ENCODE results near the gene MINDY4.

MINDY4 gene

DNA sequence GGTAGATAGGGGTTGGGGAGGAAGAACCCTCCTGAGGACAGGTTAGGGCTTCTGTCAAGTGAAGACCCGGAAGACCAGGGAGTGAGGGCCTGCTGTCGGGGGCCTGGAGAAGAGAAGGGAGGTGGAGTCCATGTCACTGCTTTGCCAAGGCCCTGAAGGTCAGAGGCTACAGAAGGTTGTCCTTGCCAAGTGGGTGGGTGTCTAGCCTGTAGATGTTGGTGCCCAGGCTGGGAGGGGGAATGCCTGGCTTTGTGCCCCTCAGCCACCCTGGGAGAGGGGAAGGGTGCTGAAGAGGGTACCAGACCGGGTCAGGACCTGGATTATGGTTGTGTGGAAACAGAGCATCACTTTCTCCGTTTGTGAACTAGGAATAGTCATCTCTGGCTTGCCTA lies 73.3 kb downstream of the MINDY4 start:
- no peaks in the 10 kb centered on the region for H3K4me1 ChIP-seq (ENCODE audit: control insufficient read depth, insufficient read depth, low read length)
- no peak overlapping the region for H3K4me3 ChIP-seq (ENCODE audit: low read depth, low read length)
- H3K27me3 ChIP-seq (ENCODE audit: control insufficient read depth, insufficient read depth, low read length), result no peaks in the 10 kb centered on the region
- peaks cover 3% of the 10 kb centered on the region for H3K36me3 ChIP-seq (ENCODE audit: control insufficient read depth, insufficient read depth, low read length)
- H3K9ac ChIP-seq (ENCODE audit: low read depth, low read length), result no peak overlapping the region
- H3K9me3 ChIP-seq (ENCODE audit: control insufficient read depth, insufficient read depth, low read length), result no peaks in the 10 kb centered on the region

DNA sequence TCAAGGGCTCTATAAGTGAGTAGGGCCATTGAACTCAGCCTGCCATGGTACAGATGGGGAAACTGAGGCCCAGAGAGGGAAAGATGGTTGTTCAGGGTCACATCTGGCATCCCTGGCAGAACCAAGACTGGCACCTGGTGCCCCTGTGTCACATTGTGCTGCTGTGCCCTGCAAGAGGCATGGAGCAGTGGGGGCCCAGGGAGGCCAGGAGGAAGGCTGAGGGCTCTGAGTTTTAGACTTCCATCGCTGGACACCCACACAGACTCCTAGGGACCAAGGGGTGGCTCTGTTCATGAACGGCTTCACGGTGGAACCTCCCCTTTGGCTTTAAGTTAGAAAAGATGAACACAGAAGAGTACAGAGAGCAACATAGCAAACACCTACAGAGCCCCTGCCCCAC lies 73.7 kb downstream of the MINDY4 start:
- Histone ChIP-seq H3K36me3 (ENCODE audit: control insufficient read depth, insufficient read depth, low read length) (peaks cover 2% of the 10 kb centered on the region), H3K27me3 (ENCODE audit: control insufficient read depth, insufficient read depth, low read length) (no peaks in the 10 kb centered on the region), H3K4me3 (ENCODE audit: low read depth, low read length) (no peak overlapping the region), H3K4me1 (ENCODE audit: control insufficient read depth, insufficient read depth, low read length) (no peaks in the 10 kb centered on the region), H3K9ac (ENCODE audit: low read depth, low read length) (no peak overlapping the region), H3K9me3 (ENCODE audit: control insufficient read depth, insufficient read depth, low read length) (no peaks in the 10 kb centered on the region)

DNA sequence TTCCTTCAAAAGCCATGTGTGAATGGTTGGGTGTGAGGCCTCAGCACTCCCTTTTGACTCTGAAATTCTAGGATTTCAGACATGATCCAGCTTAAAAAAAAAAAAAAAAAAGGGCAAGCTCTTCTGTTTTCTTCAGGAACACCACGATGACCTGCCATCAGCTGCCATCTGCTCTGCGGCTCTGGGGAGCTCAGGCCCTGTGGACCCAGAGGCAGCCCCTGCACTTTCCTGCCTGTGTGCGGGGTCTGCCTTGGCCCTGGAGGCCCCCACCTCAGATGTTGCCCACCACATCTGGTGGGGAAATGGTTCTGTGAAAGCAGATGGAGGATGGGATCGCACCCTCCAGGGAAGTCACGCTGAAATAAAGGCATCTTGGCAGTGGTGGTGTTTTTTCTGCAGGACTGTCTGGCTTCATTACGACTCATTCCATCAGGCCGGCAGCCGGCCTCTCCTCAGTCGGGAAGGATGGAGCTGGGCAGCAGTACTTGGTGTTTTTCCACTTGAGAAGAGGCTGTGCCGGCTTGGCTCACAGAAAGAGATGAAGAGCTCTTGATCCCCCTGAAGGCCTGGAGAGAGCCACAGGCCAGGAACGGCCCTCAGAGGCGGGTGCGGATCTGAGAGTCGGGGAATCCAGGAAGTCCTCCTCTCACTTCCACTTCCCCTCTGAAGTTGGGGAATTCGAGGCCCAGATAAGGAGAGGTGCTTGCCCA lies 74.4 kb downstream of the MINDY4 start:
- H3K9me3 ChIP-seq (ENCODE audit: control insufficient read depth, insufficient read depth, low read length), result no peaks in the 10 kb centered on the region
- H3K27me3 ChIP-seq (ENCODE audit: control insufficient read depth, insufficient read depth, low read length), result no peaks in the 10 kb centered on the region
- no peaks in the 10 kb centered on the region for H3K4me1 ChIP-seq (ENCODE audit: control insufficient read depth, insufficient read depth, low read length)
- H3K36me3 ChIP-seq (ENCODE audit: control insufficient read depth, insufficient read depth, low read length), result no peaks in the 10 kb centered on the region
- no peak overlapping the region for H3K4me3 ChIP-seq (ENCODE audit: low read depth, low read length)
- H3K9ac ChIP-seq (ENCODE audit: low read depth, low read length), result no peak overlapping the region

DNA sequence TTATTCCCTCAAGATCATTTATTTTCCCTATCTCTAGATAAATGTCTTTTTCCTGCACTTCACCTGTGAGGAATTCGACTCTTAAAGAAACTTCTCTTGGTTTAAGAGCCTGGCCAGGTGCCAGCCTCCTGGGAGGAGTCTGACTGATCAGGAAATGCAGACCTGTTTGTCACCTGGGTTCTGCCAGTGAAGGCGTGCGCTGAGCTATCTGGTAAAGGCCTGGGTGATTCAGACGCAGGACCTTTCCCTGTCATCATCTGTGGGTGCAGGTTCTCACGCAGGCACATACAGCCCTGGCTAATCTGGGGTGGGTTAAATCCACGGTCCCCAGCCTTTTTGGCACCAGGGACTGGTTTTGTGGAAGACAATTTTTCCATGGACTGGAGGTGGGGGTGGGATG lies 75.2 kb downstream of the MINDY4 start:
- no peaks in the 10 kb centered on the region for H3K4me1 ChIP-seq (ENCODE audit: control insufficient read depth, insufficient read depth, low read length)
- H3K9me3 ChIP-seq (ENCODE audit: control insufficient read depth, insufficient read depth, low read length), result no peaks in the 10 kb centered on the region
- no peak overlapping the region for H3K9ac ChIP-seq (ENCODE audit: low read depth, low read length)
- H3K27me3 ChIP-seq (ENCODE audit: control insufficient read depth, insufficient read depth, low read length), result no peaks in the 10 kb centered on the region
- no peaks in the 10 kb centered on the region for H3K36me3 ChIP-seq (ENCODE audit: control insufficient read depth, insufficient read depth, low read length)
- no peak overlapping the region for H3K4me3 ChIP-seq (ENCODE audit: low read depth, low read length)

GRCh38 chr7:30848121-30848855 lies 77.1 kb downstream of the MINDY4 start:
- peaks cover 2% of the 10 kb centered on the region for H3K4me1 ChIP-seq (ENCODE audit: control insufficient read depth, insufficient read depth, low read length)
- H3K36me3 ChIP-seq (ENCODE audit: control insufficient read depth, insufficient read depth, low read length), result peaks cover 3% of the 10 kb centered on the region
- H3K9ac ChIP-seq (ENCODE audit: low read depth, low read length), result no peak overlapping the region
- H3K4me3 ChIP-seq (ENCODE audit: low read depth, low read length), result no peak overlapping the region
- no peaks in the 10 kb centered on the region for H3K27me3 ChIP-seq (ENCODE audit: control insufficient read depth, insufficient read depth, low read length)
- no peaks in the 10 kb centered on the region for H3K9me3 ChIP-seq (ENCODE audit: control insufficient read depth, insufficient read depth, low read length)

DNA sequence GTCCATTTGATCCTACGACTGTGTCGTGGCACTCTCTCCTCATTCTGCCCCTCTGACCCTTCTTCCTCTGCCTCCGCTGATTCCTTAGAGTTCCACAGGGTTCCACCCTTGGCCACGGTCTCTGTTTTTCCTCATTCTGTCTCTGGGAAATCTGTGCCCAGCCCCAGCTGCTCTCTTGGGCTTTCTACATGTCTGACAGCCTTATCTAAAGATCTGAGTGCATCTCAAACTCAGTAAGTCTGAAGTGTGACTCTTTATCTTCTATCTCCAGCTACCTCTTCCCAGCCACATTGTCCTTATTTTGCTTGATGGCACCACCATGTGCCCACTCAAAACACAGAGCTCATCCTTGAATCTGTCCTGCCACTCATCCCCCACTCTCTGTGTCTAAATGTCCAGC lies 78.3 kb downstream of the MINDY4 start:
- Histone ChIP-seq H3K4me1 (ENCODE audit: control insufficient read depth, insufficient read depth, low read length) (peaks cover 2% of the 10 kb centered on the region), H3K36me3 (ENCODE audit: control insufficient read depth, insufficient read depth, low read length) (peaks cover 3% of the 10 kb centered on the region), H3K4me3 (ENCODE audit: low read depth, low read length) (no peak overlapping the region), H3K27me3 (ENCODE audit: control insufficient read depth, insufficient read depth, low read length) (no peaks in the 10 kb centered on the region), H3K9ac (ENCODE audit: low read depth, low read length) (no peak overlapping the region), H3K9me3 (ENCODE audit: control insufficient read depth, insufficient read depth, low read length) (no peaks in the 10 kb centered on the region)

DNA sequence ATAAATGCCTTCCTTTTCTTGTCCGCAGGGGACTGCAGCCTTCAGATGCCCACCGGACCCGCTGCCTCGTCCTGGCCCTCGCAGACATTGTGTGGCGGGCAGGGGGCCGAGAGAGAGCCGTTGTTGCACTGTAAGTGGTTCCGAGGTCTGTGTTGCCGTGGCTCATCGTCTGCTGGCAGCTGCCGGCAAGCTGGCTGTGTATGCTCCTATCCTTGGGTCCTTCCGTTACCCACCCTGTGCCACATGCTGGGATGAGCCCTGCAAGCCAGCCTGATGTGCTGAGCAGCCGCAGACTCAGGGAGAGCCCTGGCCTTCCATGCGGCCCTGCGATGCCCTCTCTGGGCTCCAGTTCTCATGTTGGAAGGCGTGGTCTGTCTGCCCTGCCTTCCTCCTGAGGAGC lies 79.2 kb downstream of the MINDY4 start:
- peaks cover 2% of the 10 kb centered on the region for H3K4me1 ChIP-seq (ENCODE audit: control insufficient read depth, insufficient read depth, low read length)
- no peak overlapping the region for H3K4me3 ChIP-seq (ENCODE audit: low read depth, low read length)
- H3K27me3 ChIP-seq (ENCODE audit: control insufficient read depth, insufficient read depth, low read length), result no peaks in the 10 kb centered on the region

GRCh38 chr7:30851651-30852307 lies 80.6 kb downstream of the MINDY4 start:
- H3K9ac ChIP-seq (ENCODE audit: low read depth, low read length), result no peak overlapping the region
- H3K4me1 ChIP-seq (ENCODE audit: control insufficient read depth, insufficient read depth, low read length), result peaks cover 2% of the 10 kb centered on the region
- H3K27me3 ChIP-seq (ENCODE audit: control insufficient read depth, insufficient read depth, low read length), result no peaks in the 10 kb centered on the region
- H3K4me3 ChIP-seq (ENCODE audit: low read depth, low read length), result no peak overlapping the region
- H3K9me3 ChIP-seq (ENCODE audit: control insufficient read depth, insufficient read depth, low read length), result no peaks in the 10 kb centered on the region
- H3K36me3 ChIP-seq (ENCODE audit: control insufficient read depth, insufficient read depth, low read length), result peaks cover 3% of the 10 kb centered on the region

More for the DNA sequence above, 79.2 kb downstream of the MINDY4 start:
- Histone ChIP-seq H3K36me3 (ENCODE audit: control insufficient read depth, insufficient read depth, low read length) (peaks cover 3% of the 10 kb centered on the region), H3K9me3 (ENCODE audit: control insufficient read depth, insufficient read depth, low read length) (no peaks in the 10 kb centered on the region), H3K9ac (ENCODE audit: low read depth, low read length) (no peak overlapping the region)

DNA sequence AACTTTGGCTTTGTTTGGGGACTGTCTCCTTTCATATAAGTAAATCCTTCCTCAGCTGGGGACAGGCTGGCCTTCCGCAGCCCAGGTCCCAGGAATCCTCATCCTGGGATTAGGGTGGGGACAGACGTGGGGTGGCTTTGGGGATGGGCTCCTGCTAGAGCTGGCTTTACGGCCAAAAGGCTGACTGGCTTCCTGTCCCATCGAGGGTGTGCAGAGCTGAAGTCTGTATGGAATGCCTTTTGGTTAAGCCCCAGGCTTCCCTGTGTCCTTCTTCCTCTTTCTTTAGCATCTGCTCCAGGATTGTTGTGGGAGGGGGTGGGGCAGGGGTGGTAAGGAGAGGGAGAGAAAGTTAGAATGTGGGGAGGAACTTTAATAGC lies 81.1 kb downstream of the MINDY4 start:
- peaks cover 3% of the 10 kb centered on the region for H3K36me3 ChIP-seq (ENCODE audit: control insufficient read depth, insufficient read depth, low read length)
- no peaks in the 10 kb centered on the region for H3K27me3 ChIP-seq (ENCODE audit: control insufficient read depth, insufficient read depth, low read length)
- no peaks in the 10 kb centered on the region for H3K9me3 ChIP-seq (ENCODE audit: control insufficient read depth, insufficient read depth, low read length)
- H3K4me3 ChIP-seq (ENCODE audit: low read depth, low read length), result no peak overlapping the region
- no peak overlapping the region for H3K9ac ChIP-seq (ENCODE audit: low read depth, low read length)
- peaks cover 2% of the 10 kb centered on the region for H3K4me1 ChIP-seq (ENCODE audit: control insufficient read depth, insufficient read depth, low read length)

- Histone ChIP-seq H3K9ac (ENCODE audit: low read depth, low read length) (no peak overlapping the region), H3K4me3 (ENCODE audit: low read depth, low read length) (no peak overlapping the region), H3K36me3 (ENCODE audit: control insufficient read depth, insufficient read depth, low read length) (peaks cover 3% of the 10 kb centered on the region), H3K4me1 (ENCODE audit: control insufficient read depth, insufficient read depth, low read length) (peaks cover 2% of the 10 kb centered on the region), H3K27me3 (ENCODE audit: control insufficient read depth, insufficient read depth, low read length) (no peaks in the 10 kb centered on the region), H3K9me3 (ENCODE audit: control insufficient read depth, insufficient read depth, low read length) (no peaks in the 10 kb centered on the region)
Observed at GRCh38 chr7:30852744-30853288, 81.6 kb downstream of the MINDY4 start.

DNA sequence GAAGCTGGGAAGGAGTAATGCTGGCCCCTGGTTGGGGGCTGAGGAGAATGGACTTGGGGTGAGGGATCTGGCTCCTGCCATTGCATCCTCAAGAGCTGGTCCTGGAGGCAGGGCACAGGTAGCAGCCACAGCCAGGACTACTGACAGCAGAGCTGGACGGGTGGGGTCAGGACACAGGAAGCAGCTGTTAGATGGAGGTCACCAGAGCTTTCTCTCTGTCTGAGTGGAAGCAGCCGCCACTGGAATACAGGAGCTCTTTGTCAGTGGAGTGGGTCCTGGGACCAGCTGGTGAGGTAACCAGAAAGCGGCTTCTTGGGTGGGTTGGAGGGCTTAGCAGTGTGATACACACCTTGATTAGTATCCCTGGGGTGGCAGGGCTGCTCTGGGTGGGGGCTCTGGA lies 82.4 kb downstream of the MINDY4 start:
- H3K4me1 ChIP-seq (ENCODE audit: control insufficient read depth, insufficient read depth, low read length), result peaks cover 2% of the 10 kb centered on the region
- H3K9ac ChIP-seq (ENCODE audit: low read depth, low read length), result no peak overlapping the region
- H3K36me3 ChIP-seq (ENCODE audit: control insufficient read depth, insufficient read depth, low read length), result peaks cover 3% of the 10 kb centered on the region
- no peaks in the 10 kb centered on the region for H3K27me3 ChIP-seq (ENCODE audit: control insufficient read depth, insufficient read depth, low read length)
- H3K4me3 ChIP-seq (ENCODE audit: low read depth, low read length), result no peak overlapping the region
- H3K9me3 ChIP-seq (ENCODE audit: control insufficient read depth, insufficient read depth, low read length), result no peaks in the 10 kb centered on the region

Data from iPS-15b (cell line).